KMS-11 (cell line): ENCODE data around the gene RAD23B.

ENCODE experiments used
- H2AFZ ChIP-seq: fragments of 200-600 bp; sonication (generic); 2 replicates; pipeline ENCODE4 v1.6.1; 2016; ENCODE audit warnings: antibody characterized with exemption, mixed run types, low read depth
- H3K27ac ChIP-seq: fragments of 200-600 bp; sonication (generic); 2 replicates; pipeline ENCODE4 v1.6.1; 2016; ENCODE audit warnings: mild to moderate bottlenecking, mixed run types
- H3K27me3 ChIP-seq: fragments of 200-600 bp; sonication (generic); 2 replicates; pipeline ENCODE4 v1.6.1; 2017; ENCODE audit warnings: mild to moderate bottlenecking, low read depth, mixed run types, moderate library complexity; ENCODE audit not compliant: insufficient read depth
- H3K36me3 ChIP-seq: fragments of 200-600 bp; sonication (generic); 2 replicates; pipeline ENCODE4 v1.6.1; 2017; ENCODE audit warnings: mild to moderate bottlenecking, mixed run types; ENCODE audit not compliant: insufficient read depth
- H3K4me1 ChIP-seq: fragments of 200-600 bp; sonication (generic); 2 replicates; pipeline ENCODE4 v1.6.1; 2016; ENCODE audit warnings: mild to moderate bottlenecking, low read depth, mixed run types; ENCODE audit not compliant: poor library complexity, severe bottlenecking
- H3K4me2 ChIP-seq: fragments of 200-600 bp; sonication (generic); 2 replicates; pipeline ENCODE4 v1.7.0; 2016; ENCODE audit warnings: mild to moderate bottlenecking, mixed run types
- H3K4me3 ChIP-seq: fragments of 200-600 bp; sonication (generic); IDR thresholded peaks from 2 replicates; pipeline ENCODE4 v1.6.1; 2017; ENCODE audit warnings: low read depth, low read length, mixed read lengths; ENCODE audit not compliant: insufficient read depth
- H3K79me2 ChIP-seq: fragments of 200-600 bp; sonication (generic); 2 replicates; pipeline ENCODE4 v1.6.1; 2016; ENCODE audit warnings: low read depth, mixed run types; ENCODE audit not compliant: insufficient read depth
- H3K9ac ChIP-seq: fragments of 200-600 bp; sonication (generic); 2 replicates; pipeline ENCODE4 v1.6.1; 2016; ENCODE audit warnings: mild to moderate bottlenecking, mixed run types
- H4K20me1 ChIP-seq: fragments of 200-600 bp; sonication (generic); 2 replicates; pipeline ENCODE4 v1.6.1; 2016; ENCODE audit warnings: mild to moderate bottlenecking, mixed run types; ENCODE audit not compliant: insufficient read depth
- CTCF ChIP-seq: fragments of 200-600 bp; sonication (generic); conservative IDR thresholded peaks from 2 replicates; pipeline ENCODE4 v1.6.1; 2017; ENCODE audit warnings: low read depth, mild to moderate bottlenecking, antibody characterized with exemption, low read length, moderate library complexity, mixed read lengths

RAD23B gene

GRCh38 chr9:107279086-107279485 lies 4.0 kb upstream of the RAD23B start:
- Histone ChIP-seq H3K79me2 (peaks cover 8% of the 10 kb centered on the region), H2AFZ (no peak overlapping the region), H3K4me3 (no peak overlapping the region), H3K36me3 (no peaks in the 10 kb centered on the region), H3K27ac (no peak overlapping the region), H3K4me1 (peaks cover 33% of the 10 kb centered on the region), H3K27me3 (no peaks in the 10 kb centered on the region; the same call in 1 of the 2 replicates), H3K4me2 (no peak overlapping the region), H4K20me1 (no peaks in the 10 kb centered on the region), H3K9ac (no peak overlapping the region)
- no peak for TF ChIP-seq CTCF

- Histone ChIP-seq H3K36me3 (no peaks in the 10 kb centered on the region), H3K4me3 (no peak overlapping the region), H3K4me2 (no peak overlapping the region), H3K9ac (no peak overlapping the region), H2AFZ (no peak overlapping the region), H3K4me1 (peaks cover 26% of the 10 kb centered on the region), H4K20me1 (peaks cover 15% of the 10 kb centered on the region), H3K27ac (no peak overlapping the region), H3K27me3 (no peaks in the 10 kb centered on the region; the same call in 1 of the 2 replicates), H3K79me2 (peaks cover 23% of the 10 kb centered on the region)
- TF ChIP-seq CTCF: no peak
Observed at GRCh38 chr9:107280543-107280942, 2.5 kb upstream of the RAD23B start.

DNA sequence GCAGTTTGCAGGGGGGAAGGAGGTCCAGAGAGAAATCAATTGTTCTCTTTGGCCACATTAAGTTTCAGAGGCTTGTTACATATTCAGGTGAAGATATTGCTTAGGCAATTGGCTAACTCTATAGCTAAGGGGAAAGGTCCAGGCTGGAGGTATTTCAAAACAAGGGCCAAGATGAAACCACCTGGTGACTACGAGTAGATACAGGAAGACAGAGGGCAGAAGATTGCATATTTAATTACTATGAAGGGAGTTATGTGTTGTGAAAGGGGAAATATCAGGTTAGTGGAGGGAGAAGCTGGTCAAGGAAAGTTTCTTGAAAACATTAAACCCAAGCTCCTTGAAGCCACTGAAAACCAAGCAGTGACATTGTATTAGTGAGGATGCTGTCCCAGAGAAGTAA lies 1.9 kb upstream of the RAD23B start:
- no peak overlapping the region for H3K4me2 ChIP-seq
- no peak overlapping the region for H3K4me3 ChIP-seq
- H3K36me3 ChIP-seq: no peaks in the 10 kb centered on the region
- no peak for TF ChIP-seq CTCF
- H2AFZ ChIP-seq: no peak overlapping the region
- peaks cover 29% of the 10 kb centered on the region for H3K79me2 ChIP-seq
- H3K27me3 ChIP-seq: no peaks in the 10 kb centered on the region; the same call in 1 of the 2 replicates
- no peak overlapping the region for H3K27ac ChIP-seq
- H4K20me1 ChIP-seq: peaks cover 20% of the 10 kb centered on the region
- H3K9ac ChIP-seq: no peak overlapping the region
- H3K4me1 ChIP-seq: peaks cover 29% of the 10 kb centered on the region

DNA sequence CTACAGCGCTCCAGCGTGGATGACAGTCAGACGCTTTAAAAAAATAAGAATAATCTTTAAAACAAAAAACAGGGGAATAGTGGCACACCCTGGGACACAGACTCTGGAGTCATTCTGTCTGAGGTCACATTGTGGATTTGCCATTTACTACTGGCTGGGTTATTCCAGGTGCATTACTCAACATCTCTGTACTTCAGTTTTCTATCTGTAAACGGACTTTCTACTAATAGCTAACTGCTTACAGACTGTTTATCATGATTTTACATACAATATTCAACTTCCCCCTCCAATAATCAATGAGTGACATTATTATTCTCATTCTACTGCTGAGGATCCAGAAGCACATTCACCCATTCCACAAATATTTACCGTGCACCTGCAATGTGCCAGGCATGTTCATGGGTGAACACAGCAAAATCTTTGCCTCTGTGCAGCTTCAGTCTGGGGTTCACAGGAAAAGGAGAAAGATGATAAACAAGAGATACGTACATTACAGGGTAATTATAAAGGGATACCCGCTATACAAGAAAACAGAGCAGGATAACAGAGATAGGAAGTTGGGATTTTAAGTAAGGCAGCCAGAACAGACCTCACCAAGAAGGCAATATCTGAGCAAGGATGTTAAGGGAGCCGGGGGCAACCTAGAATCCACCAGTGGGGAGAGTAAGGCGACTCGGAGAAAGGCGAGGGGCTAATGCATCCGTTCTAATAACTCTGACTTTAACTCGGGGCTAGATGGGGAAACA lies 984 bp upstream of the RAD23B start:
- no peak overlapping the region for H3K4me3 ChIP-seq
- H2AFZ ChIP-seq: peak overlapping the region; percentile 77
- H3K4me1 ChIP-seq: peaks cover 38% of the 10 kb centered on the region
- H3K27ac ChIP-seq: no peak overlapping the region
- H3K4me2 ChIP-seq: peak overlapping the region; percentile 88
- H3K27me3 ChIP-seq: no peaks in the 10 kb centered on the region; the same call in 1 of the 2 replicates
- H3K79me2 ChIP-seq: peaks cover 38% of the 10 kb centered on the region
- peaks cover 24% of the 10 kb centered on the region for H4K20me1 ChIP-seq
- no peaks in the 10 kb centered on the region for H3K36me3 ChIP-seq
- no peak for TF ChIP-seq CTCF
- peak overlapping the region; percentile 27; the same call in 1 of the 2 replicates for H3K9ac ChIP-seq
